GM10248 (cell line): ENCODE data around the gene LIMS2.

Experiments
- CTCF ChIA-PET: fragments of 300-600 bp; sonication (Branson Sonifier 250); formaldehyde crosslinking; extraction: SDS; loops from one replicate; lab custom pipeline; 2021; ENCODE audit warnings: antibody characterized with exemption; lab: Yijun Ruan, JAX
- POLR2A ChIA-PET: fragments of 350-650 bp; sonication (Branson Sonifier 250); formaldehyde crosslinking; extraction: SDS; loops from one replicate; lab custom pipeline; 2020; ENCODE audit warnings: antibody characterized with exemption; lab: Yijun Ruan, JAX
- DNase-seq: peaks from one replicate; pipeline ENCODE4 v3.0.0; 2012; ENCODE audit errors: extremely low spot score
- TF ChIP-seq, protein P1 (sequence below): IDR thresholded peaks from 2 replicates; pipeline ENCODE4 v1.5.1; 2012; ENCODE audit warnings: mild to moderate bottlenecking, low read depth; ENCODE audit errors: extremely low read depth, missing control alignments, control extremely low read depth

Gene LIMS2

DNA sequence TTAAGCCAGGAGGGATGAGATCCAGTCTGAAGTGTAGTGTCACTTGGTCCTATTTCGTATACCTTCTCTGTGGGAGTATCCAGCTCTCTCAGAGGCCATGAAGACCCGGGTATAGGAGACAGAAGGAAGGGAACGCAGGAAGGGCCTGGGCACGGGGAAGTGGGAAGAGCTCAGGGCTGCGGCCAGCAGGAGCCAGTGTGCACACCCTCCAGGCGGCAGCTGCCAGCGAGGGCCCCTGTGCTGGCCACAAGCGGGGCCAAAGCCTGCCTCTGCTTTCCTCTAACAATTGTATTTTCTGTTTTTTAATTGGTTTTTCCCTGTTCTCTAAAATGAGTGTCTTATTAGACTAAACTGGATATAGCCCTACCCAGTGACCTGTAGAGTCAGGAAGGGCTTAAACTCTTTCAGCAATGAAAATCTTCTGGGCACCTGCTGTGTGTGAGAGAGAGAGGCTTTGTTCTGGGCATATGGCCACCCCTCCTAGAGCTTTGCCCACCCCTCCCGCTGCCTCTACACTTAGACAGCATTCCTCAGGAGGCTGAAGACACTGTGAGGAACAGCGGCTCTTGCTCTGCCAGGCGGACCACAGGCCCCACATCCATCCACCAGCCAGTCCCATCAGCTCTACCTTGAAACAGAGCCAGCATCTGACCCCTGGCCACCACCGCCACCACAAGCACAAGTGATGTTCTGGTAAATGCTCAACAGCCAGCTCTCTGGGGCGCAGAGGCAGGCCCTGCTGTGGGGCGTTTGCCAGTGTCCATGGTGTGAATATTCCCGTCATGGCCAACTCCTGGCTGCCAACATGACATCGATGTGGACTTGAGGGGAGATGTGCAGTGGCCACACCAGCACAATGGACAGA lies 19.9 kb downstream of the LIMS2 start:
- TF ChIP-seq, protein P1, sequence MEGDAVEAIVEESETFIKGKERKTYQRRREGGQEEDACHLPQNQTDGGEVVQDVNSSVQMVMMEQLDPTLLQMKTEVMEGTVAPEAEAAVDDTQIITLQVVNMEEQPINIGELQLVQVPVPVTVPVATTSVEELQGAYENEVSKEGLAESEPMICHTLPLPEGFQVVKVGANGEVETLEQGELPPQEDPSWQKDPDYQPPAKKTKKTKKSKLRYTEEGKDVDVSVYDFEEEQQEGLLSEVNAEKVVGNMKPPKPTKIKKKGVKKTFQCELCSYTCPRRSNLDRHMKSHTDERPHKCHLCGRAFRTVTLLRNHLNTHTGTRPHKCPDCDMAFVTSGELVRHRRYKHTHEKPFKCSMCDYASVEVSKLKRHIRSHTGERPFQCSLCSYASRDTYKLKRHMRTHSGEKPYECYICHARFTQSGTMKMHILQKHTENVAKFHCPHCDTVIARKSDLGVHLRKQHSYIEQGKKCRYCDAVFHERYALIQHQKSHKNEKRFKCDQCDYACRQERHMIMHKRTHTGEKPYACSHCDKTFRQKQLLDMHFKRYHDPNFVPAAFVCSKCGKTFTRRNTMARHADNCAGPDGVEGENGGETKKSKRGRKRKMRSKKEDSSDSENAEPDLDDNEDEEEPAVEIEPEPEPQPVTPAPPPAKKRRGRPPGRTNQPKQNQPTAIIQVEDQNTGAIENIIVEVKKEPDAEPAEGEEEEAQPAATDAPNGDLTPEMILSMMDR: no peak
- POLR2A ChIA-PET: no interaction called here
- CTCF ChIA-PET: interaction anchor here (1.0 to 1.1 kb wide), 2 partner anchors 15 to 64 kb away, joined by 3 to 5 read pairs; no protein-coding TSS in a partner anchor
- no peak for DNase-seq

DNA sequence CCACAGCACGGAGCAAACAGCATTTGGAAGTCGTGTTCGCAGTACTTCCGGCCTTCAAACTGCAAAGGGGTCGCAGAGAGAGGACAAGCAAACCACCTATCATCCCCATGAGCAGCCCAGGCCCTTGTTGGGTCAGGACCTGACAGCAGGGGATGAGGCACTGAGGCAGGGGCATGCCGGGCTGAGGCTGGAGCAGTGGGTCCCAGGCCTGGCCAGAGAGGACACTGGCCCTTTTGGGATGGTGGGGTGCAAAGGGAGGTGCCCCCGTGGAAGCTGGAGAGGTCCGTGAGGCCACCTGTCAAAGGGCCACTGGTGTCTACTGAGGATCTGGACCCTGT lies 20.5 kb downstream of the LIMS2 start:
- POLR2A ChIA-PET: no interaction called here
- TF ChIP-seq, protein P1: no peak
- DNase-seq: no peak
- CTCF ChIA-PET: interaction anchor here (0.8 to 2.9 kb wide), 3 partner anchors 15 to 457 kb away, joined by 3 to 27 read pairs (median 3); no protein-coding TSS in a partner anchor

DNA sequence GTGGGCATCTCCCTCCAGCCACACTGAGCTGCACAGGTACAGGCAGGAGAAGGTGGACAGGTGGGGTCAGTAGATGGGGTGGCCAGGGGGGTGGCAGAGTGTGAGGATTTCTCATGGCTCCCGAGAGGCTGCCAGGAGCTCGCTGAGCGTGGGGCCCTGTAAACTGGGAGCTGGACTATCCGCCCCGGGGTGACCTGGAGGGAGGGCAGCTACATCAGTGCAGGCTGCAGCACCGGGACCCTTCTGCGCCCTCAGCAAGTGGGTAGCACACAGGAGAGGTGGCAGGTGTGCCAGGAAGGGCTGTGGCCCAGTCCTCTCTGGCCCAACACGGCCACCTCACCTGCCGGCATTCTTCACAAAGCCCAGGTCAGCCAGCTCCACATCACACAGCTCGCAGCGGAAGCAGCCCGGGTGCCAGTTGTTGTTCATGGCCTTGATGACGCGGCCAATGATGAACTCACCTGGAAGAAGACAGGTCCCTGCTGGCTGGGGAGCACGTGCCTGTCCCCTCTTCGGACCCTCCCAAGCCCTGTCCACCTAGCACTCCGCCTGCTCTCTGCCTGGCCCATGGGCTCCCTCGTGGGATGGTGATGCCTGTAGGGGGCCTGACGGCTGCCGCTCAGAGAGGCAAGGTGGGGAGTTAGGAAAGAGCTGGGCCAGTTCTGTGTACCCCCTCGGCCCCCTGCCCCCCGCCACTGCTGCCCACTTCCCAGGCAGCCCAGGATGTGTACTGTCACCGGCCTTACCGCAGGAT lies 21.1 kb downstream of the LIMS2 start:
- ChIA-PET CTCF (interaction anchor here (0.8 to 2.9 kb wide), 4 partner anchors 14 to 457 kb away, joined by 3 to 27 read pairs (median 8); no protein-coding TSS in a partner anchor), POLR2A (interaction anchor here (0.5 kb wide), 1 partner anchor 104 kb away, joined by 9 read pairs; no protein-coding TSS in a partner anchor)

DNA sequence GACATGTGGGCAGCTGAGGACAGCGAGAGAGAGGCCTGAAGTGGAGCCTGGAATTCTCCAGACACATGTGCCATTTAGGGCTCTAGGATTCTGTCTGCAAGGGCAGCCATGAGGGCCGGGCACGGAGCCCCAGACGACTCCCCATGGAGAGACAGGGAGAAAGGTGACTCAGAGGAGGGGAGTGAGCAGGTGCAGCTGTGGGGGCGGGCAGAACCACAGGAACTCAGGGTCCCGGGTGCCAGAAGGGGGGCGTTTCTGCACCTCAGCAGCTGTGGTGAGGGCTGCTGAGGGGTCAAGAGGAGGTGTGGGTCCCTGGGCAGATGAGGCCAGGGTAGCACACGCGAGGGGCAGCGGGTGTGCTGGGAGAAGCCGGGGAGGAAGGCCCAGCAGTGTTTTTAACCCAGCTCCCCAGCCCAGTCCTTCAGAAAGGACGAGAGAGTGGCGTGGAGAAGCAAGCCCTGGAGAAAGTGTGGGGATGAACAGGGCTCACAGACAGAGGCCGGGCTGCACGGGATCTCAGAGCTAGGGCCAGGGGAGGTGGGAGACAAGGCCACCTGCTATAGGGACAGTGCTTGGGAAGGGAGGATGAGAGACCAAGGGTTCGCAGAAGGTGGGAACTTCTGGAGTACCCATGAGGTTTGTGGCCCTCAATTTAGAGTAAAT lies 21.8 kb downstream of the LIMS2 start:
- ChIA-PET POLR2A (interaction anchor here (0.5 kb wide), 1 partner anchor 103 kb away, joined by 9 read pairs; no protein-coding TSS in a partner anchor), CTCF (interaction anchor here (1.7 to 2.9 kb wide), 3 partner anchors 14 to 457 kb away, joined by 4 to 27 read pairs (median 12); no protein-coding TSS in a partner anchor)
- TF ChIP-seq, protein P1: no peak

More for the DNA sequence above, 21.1 kb downstream of the LIMS2 start:
- TF ChIP-seq, protein P1: no peak
- DNase-seq: no peak

DNA sequence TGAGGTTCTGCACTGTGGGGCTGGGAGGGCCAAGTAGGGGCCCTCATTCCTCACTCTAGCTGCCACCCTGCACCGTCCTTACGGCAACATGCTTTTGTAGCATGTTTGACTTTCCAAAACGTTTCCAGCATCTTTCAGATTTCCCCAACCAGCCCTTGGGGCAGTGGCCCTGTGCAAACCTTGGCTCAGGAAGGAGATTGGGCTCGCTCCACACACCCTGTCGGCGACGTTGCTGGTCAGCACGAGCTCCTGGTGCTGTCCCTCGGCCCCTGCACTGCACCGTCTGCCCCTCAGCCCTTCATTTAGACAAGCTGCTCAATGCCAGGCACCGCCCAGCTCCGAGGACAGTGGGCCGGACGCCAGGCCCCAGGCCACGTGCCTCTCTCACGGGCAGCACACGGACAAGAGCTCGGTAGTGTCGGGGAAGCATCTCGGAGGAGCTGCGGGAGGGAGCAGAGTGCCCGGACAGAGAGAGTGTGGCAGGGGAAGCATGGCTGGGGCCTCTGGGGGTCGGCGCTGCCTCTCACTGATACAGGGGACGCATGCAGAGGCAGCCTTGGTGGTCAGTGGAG lies 22.5 kb downstream of the LIMS2 start:
- TF ChIP-seq, protein P1: no peak
- ChIA-PET POLR2A (interaction anchor here (0.5 kb wide), 1 partner anchor 102 kb away, joined by 4 read pairs; no protein-coding TSS in a partner anchor), CTCF (interaction anchor here (1.7 to 2.9 kb wide), 4 partner anchors 14 to 456 kb away, joined by 4 to 27 read pairs (median 8); no protein-coding TSS in a partner anchor)
- DNase-seq: no peak

More for the DNA sequence above, 21.8 kb downstream of the LIMS2 start:
- no peak for DNase-seq
